OCI-LY7 (cell line): ENCODE results near the gene FUCA2.

Experiments
- CTCF ChIP-seq: fragments of 200-600 bp; sonication (generic); conservative IDR thresholded peaks from 2 replicates; pipeline ENCODE4 v1.5.1; 2014; ENCODE audit warnings: mild to moderate bottlenecking, antibody characterized with exemption, low read length, moderate library complexity, mixed read lengths
- EZH2phosphoT487 ChIP-seq: fragments of 200-600 bp; sonication (generic); IDR thresholded peaks from 2 replicates; pipeline ENCODE4 v1.6.1; 2018; ENCODE audit warnings: low read depth, borderline replicate concordance, mild to moderate bottlenecking, mixed run types, antibody characterized with exemption, low read length, moderate library complexity, mixed read lengths

GRCh38 chr6:143517447-143517773 lies 5.9 kb upstream of the FUCA2 start:
- no peak for TF ChIP-seq CTCF
- no peak for TF ChIP-seq EZH2phosphoT487
